Astrocyte (in vitro differentiated cells and primary cell): ENCODE data around the gene ABHD16B. TPM values are rescaled to one million over a fixed set of nuclear protein-coding genes. Genes with fewer than 3 reads are reported as not detected.
A peak's percentile ranks its signal among the peaks of the same experiment; 100 is the strongest.

Experiments
- DNase-seq: peaks from one replicate; pipeline ENCODE4 v3.0.0-alpha.2; 2010; ENCODE audit warnings: low read depth
- FAIRE-seq: peaks from 2 replicates; lab custom pipeline; 2011; peaks lifted over from hg19 to GRCh38; lab: Jason Lieb, UNC
- H2AFZ ChIP-seq: 2 replicates; pipeline ENCODE4 v1.6.0; 2012; ENCODE audit warnings: low read depth, low read length, inconsistent platforms
- H3K27ac ChIP-seq: 2 replicates; pipeline ENCODE4 v1.5.1; 2011; ENCODE audit warnings: low read depth, low read length, inconsistent platforms
- H3K27me3 ChIP-seq: 2 replicates; pipeline ENCODE4 v1.6.0; 2011; ENCODE audit warnings: low read length, inconsistent platforms; ENCODE audit not compliant: insufficient read depth
- H3K36me3 ChIP-seq: 2 replicates; pipeline ENCODE4 v1.5.1; 2011; ENCODE audit warnings: low read length, inconsistent platforms; ENCODE audit not compliant: insufficient read depth
- H3K4me1 ChIP-seq: 2 replicates; pipeline ENCODE4 v1.5.1; 2011; ENCODE audit warnings: low read length, inconsistent platforms; ENCODE audit not compliant: insufficient read depth
- H3K4me2 ChIP-seq: 2 replicates; pipeline ENCODE4 v1.6.0; 2012; ENCODE audit warnings: low read length, inconsistent platforms
- H3K4me3 ChIP-seq: 2 replicates; pipeline ENCODE4 v1.5.1; 2011; ENCODE audit warnings: low read depth, mild to moderate bottlenecking, low read length, inconsistent platforms; ENCODE audit not compliant: insufficient read depth
- H3K79me2 ChIP-seq: 2 replicates; pipeline ENCODE4 v1.6.0; 2012; ENCODE audit warnings: mild to moderate bottlenecking, low read length, inconsistent platforms; ENCODE audit not compliant: insufficient read depth
- H3K9ac ChIP-seq: 2 replicates; pipeline ENCODE4 v1.6.0; 2012; ENCODE audit warnings: mild to moderate bottlenecking, low read length, inconsistent platforms
- H3K9me3 ChIP-seq: 2 replicates; pipeline ENCODE4 v1.5.1; 2012; ENCODE audit warnings: low read depth, mild to moderate bottlenecking, low read length, inconsistent platforms; ENCODE audit not compliant: insufficient read depth
- H4K20me1 ChIP-seq: 2 replicates; pipeline ENCODE4 v1.6.0; 2012; ENCODE audit warnings: low read length, inconsistent platforms; ENCODE audit not compliant: insufficient read depth
- H3K27ac Mint-ChIP-seq: one replicate; pipeline ENCODE4 v1.8.0; 2021; ENCODE audit warnings: mild to moderate bottlenecking, mixed read lengths; ENCODE audit not compliant: unreplicated experiment
- H3K27me3 Mint-ChIP-seq: one replicate; pipeline ENCODE4 v1.8.0; 2021; ENCODE audit warnings: low read depth, mixed read lengths; ENCODE audit not compliant: unreplicated experiment
- H3K36me3 Mint-ChIP-seq: one replicate; pipeline ENCODE4 v1.8.0; 2021; ENCODE audit warnings: low read depth, mixed read lengths; ENCODE audit not compliant: unreplicated experiment
- H3K4me1 Mint-ChIP-seq: one replicate; pipeline ENCODE4 v1.8.0; 2021; ENCODE audit warnings: low read depth, mixed read lengths; ENCODE audit not compliant: unreplicated experiment
- H3K4me3 Mint-ChIP-seq: one replicate; pipeline ENCODE4 v1.8.0; 2021; ENCODE audit warnings: mild to moderate bottlenecking, moderate library complexity, mixed read lengths; ENCODE audit not compliant: unreplicated experiment
- H3K9me3 Mint-ChIP-seq: one replicate; pipeline ENCODE4 v1.8.0; 2021; ENCODE audit warnings: mild to moderate bottlenecking, mixed read lengths; ENCODE audit not compliant: unreplicated experiment
- EZH2 ChIP-seq: IDR thresholded peaks from 2 replicates; pipeline ENCODE4 v1.6.1; 2012; ENCODE audit warnings: mild to moderate bottlenecking, low read length, inconsistent platforms; ENCODE audit not compliant: insufficient read depth
- total RNA-seq: library from RNA; stranded (reverse); gene quantifications from 2 replicates; pipeline ENCODE4 v1.2.1, GENCODE V29; 2021
- TF ChIP-seq, protein P1 (sequence below): IDR thresholded peaks from 2 replicates; pipeline ENCODE4 v1.5.1; 2011; ENCODE audit warnings: low read depth, mild to moderate bottlenecking, inconsistent platforms, low read length, moderate library complexity; ENCODE audit not compliant: insufficient read depth

ABHD16B gene
- total RNA-seq, 1 donor from 2014 or later = not detected

DNA sequence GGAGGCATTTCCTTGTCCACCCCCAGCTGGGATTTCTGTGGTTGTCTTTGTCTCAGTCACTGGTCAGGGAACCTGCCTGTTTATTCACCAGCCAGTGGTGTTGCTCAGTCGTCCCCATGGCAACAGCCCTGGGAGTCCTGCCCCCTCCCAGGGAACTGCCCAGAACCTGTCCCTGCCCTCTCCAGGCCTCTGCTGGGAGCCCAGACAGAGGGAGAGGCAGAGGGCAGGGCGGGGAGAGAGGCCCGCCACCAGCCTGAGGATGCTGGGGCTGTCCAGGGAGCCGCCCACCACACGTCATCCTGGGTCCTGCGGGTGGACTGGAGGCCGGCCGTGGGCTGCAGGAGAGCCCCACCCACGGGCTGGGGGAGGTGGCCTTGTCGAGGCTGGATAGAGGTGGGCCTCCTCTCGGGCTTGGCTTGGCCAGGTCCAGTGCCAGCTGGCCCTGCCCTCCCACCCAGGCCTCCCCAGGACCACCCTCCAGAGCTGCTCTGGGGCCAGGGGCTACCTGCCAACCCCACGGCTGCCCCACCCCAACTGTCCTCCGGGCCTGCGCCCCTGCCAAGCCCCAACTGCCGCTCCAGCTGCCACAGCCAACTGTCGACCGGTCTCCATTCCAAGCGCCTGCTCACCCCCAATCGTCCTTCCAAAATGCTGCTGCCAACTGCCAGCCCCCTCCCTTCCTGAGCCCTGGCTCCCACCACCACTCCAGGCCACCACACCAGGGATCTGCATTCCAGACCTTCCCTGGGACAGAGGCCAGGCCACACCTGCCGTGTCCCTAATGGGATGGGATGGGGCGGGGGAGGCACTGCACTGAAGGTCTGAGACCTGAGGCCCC, 26.1 kb upstream of the ABHD16B start:
- H3K36me3 Mint-ChIP-seq = no peaks in the 10 kb centered on the region
- peak overlapping the region; percentile 68 for H2AFZ ChIP-seq
- peaks cover 11% of the 10 kb centered on the region for H3K4me1 Mint-ChIP-seq
- H3K79me2 ChIP-seq = no peaks in the 10 kb centered on the region
- no peaks in the 10 kb centered on the region for H3K9me3 ChIP-seq
- no peaks in the 10 kb centered on the region for H3K27me3 Mint-ChIP-seq
- peaks cover 20% of the 10 kb centered on the region for H3K4me1 ChIP-seq
- FAIRE-seq (no peak), DNase-seq (peak; percentile 96)
- TF ChIP-seq, protein P1, sequence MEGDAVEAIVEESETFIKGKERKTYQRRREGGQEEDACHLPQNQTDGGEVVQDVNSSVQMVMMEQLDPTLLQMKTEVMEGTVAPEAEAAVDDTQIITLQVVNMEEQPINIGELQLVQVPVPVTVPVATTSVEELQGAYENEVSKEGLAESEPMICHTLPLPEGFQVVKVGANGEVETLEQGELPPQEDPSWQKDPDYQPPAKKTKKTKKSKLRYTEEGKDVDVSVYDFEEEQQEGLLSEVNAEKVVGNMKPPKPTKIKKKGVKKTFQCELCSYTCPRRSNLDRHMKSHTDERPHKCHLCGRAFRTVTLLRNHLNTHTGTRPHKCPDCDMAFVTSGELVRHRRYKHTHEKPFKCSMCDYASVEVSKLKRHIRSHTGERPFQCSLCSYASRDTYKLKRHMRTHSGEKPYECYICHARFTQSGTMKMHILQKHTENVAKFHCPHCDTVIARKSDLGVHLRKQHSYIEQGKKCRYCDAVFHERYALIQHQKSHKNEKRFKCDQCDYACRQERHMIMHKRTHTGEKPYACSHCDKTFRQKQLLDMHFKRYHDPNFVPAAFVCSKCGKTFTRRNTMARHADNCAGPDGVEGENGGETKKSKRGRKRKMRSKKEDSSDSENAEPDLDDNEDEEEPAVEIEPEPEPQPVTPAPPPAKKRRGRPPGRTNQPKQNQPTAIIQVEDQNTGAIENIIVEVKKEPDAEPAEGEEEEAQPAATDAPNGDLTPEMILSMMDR = no peak
- no peak for TF ChIP-seq EZH2
- peak overlapping the region; percentile 73 for H3K4me2 ChIP-seq
- no peaks in the 10 kb centered on the region for H3K36me3 ChIP-seq
- no peak overlapping the region for H3K9ac ChIP-seq
- H3K27ac ChIP-seq = no peak overlapping the region
- H3K4me3 ChIP-seq = no peak overlapping the region
- no peaks in the 10 kb centered on the region for H3K9me3 Mint-ChIP-seq
- H3K27ac Mint-ChIP-seq = peak overlapping the region; percentile 78
- no peak overlapping the region for H3K4me3 Mint-ChIP-seq
- no peaks in the 10 kb centered on the region for H4K20me1 ChIP-seq
- no peaks in the 10 kb centered on the region for H3K27me3 ChIP-seq

DNA sequence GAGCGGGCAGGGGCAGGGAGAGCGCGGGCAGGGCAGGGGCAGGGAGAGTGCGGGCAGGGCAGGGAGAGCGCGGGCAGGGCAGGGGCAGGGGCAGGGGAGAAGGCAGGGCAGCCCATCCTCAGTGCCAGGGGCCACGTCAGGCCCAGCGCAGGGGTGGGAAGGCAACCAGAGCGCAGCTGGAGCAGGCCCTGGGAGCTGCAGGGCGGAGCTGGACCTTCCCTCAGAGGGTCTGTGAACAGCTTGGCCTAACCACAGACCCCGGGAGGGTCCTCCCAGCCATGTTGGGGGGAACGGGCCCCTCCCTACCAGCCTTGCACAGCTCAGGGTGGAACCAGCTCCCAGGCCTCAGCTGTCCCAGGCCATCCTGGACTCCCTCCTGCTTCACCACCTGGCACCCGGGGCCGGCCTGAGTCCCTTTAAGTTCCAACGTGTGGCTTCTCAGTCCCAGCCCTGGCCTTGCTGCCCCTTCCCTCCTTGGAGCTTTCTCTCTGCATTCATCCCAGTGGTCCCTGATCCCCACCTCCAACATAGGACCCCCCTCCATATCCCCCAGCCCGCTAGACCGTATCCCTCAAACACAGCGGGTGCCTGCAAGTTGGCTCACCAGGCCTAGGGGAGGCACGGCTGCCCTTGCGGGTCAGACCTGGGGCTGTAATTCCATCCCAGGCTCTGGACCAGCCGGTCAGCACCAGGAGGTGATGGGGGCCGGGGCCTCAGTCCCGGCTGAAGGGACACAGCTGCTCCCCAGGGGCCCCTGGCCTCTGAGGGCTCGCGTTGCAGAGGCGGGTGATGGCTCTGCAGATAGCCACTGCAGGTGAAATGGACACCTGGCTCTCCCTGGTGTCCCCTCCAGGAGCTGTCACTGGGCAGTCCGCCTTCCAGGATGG, 24.6 kb upstream of the ABHD16B start:
- peaks cover 11% of the 10 kb centered on the region for H3K4me1 Mint-ChIP-seq
- H3K36me3 Mint-ChIP-seq = no peaks in the 10 kb centered on the region
- H3K27ac ChIP-seq = no peak overlapping the region
- H3K4me1 ChIP-seq = peaks cover 20% of the 10 kb centered on the region
- no peak overlapping the region for H3K9ac ChIP-seq
- H3K9me3 ChIP-seq = no peaks in the 10 kb centered on the region
- no peak for FAIRE-seq
- no peak overlapping the region for H3K4me3 Mint-ChIP-seq
- no peak for DNase-seq
- no peak overlapping the region for H3K27ac Mint-ChIP-seq
- TF ChIP-seq EZH2 = no peak
- TF ChIP-seq, protein P1 = no peak
- no peaks in the 10 kb centered on the region for H3K36me3 ChIP-seq
- no peaks in the 10 kb centered on the region for H4K20me1 ChIP-seq
- H2AFZ ChIP-seq = no peak overlapping the region
- H3K9me3 Mint-ChIP-seq = no peaks in the 10 kb centered on the region
- no peaks in the 10 kb centered on the region for H3K27me3 ChIP-seq
- no peak overlapping the region for H3K4me3 ChIP-seq
- H3K4me2 ChIP-seq = no peak overlapping the region
- H3K27me3 Mint-ChIP-seq = no peaks in the 10 kb centered on the region
- H3K79me2 ChIP-seq = no peaks in the 10 kb centered on the region
